Aorta (tissue), 5 donors: ENCODE results near the gene MED13L. TPM values are rescaled to one million over a fixed set of nuclear protein-coding genes. Genes with fewer than 3 reads are reported as not detected.

Source experiments
- ATAC-seq: fragments of 200-7000 bp; cut with Tn5 transposase; one replicate; pipeline ENCODE4 v1.9.1; 2022; ENCODE audit warnings: moderate library complexity; ENCODE audit not compliant: low FRiP score
- DNase-seq, 2 donors: peaks; one replicate each; pipeline ENCODE4 v3.0.0-alpha.2; 2020
- H3K27ac ChIP-seq, 2 donors: one replicate each; pipeline ENCODE4 v1.5.1; 2013; ENCODE audit warnings: low read length in 2 of 2, mild to moderate bottlenecking in 2 of 2, moderate library complexity in 2 of 2, control low read depth in 1 of 2, inconsistent platforms in 1 of 2, low read depth in 1 of 2
- H3K27me3 ChIP-seq, 2 donors: one replicate each; pipeline ENCODE4 v1.6.1; 2013; ENCODE audit warnings: control low read depth in 1 of 2, low read length in 1 of 2, mild to moderate bottlenecking in 1 of 2, moderate library complexity in 1 of 2; ENCODE audit not compliant: insufficient read depth in 2 of 2, control insufficient read depth in 1 of 2
- H3K36me3 ChIP-seq, 2 donors: one replicate each; pipeline ENCODE4 v1.6.1; 2013; ENCODE audit warnings: control low read depth in 1 of 2, low read length in 1 of 2, mild to moderate bottlenecking in 1 of 2; ENCODE audit not compliant: insufficient read depth in 2 of 2, control insufficient read depth in 1 of 2
- H3K4me1 ChIP-seq, 2 donors: one replicate each; pipeline ENCODE4 v1.6.1; 2013; ENCODE audit warnings: low read length in 2 of 2, control low read depth in 1 of 2, mild to moderate bottlenecking in 1 of 2, moderate library complexity in 1 of 2; ENCODE audit not compliant: insufficient read depth in 2 of 2, control insufficient read depth in 1 of 2
- H3K4me3 ChIP-seq, 2 donors: one replicate each; pipeline ENCODE4 v1.5.1; 2013; ENCODE audit warnings: low read length in 2 of 2, control low read depth in 1 of 2, mild to moderate bottlenecking in 1 of 2
- H3K9me3 ChIP-seq: one replicate; pipeline ENCODE4 v1.6.1; 2013; ENCODE audit warnings: mild to moderate bottlenecking, low read length; ENCODE audit not compliant: control insufficient read depth
- WGBS, 2 donors: extraction: QIAGEN DNeasy Blood & Tissue Kit; methylation state at CpG; one replicate each; pipeline ENCODE4 v1.1.7; 2013; 5-methylcytosine and 5-hydroxymethylcytosine counted together
- intact Hi-C, 2 donors: fragments of 100-400 bp; cut with DNase I; formaldehyde crosslinking; loops; one replicate each; pipeline versions ENCODE4 v1.14.2 to v1.15.0; 2022
- polyA plus RNA-seq, 2 donors: library from polyadenylated mRNA; stranded (reverse); fragments of 200-250 nt; gene quantifications; one replicate each; pipeline ENCODE4 v1.2.3, GENCODE V29; 2013
- total RNA-seq, 2 donors: library from RNA; stranded (reverse); fragmentation: NEBNext Ultra II Directional; extraction: Animal tissue kit (Norgen Biotek cat#: 25700); gene quantifications; one replicate each; pipeline ENCODE4 v1.2.1, GENCODE V29; 2021
- donor health status: healthy with polysubstance abuse.
- donor health status: Bipolar disorder and iron deficiency.
- donor health status: DM: no; HTN: no; CAD: no.
- donor health status: DM: no; HTN: no; CAD: no.
- donor health status: DM: yes; HTN: yes; CAD: no.

MED13L gene
- total and polyA plus RNA-seq, 4 donors = 16.7 to 215 (median 114) TPM

DNA sequence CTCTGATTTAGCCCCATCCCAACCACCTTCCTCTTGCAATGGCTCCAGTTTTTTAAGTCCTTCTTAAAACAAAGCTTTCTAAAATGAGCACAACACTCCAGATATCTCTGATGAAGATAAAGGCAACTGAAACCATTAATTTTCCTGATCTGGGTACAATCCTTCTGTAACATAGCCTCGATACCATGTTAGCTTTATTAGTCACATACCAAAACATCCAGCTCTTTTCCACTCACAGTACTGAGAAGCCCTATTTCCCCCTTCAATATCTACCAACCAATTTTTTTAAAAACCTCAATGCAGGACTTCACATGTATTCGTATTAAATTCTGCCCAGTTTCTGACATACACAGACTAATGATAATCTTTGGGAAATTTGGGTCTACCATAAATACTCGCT, 105.9 kb downstream of the MED13L start:
- Histone ChIP-seq H3K4me3 (no peak overlapping the region), H3K27me3 (no peaks in the 10 kb centered on the region), H3K27ac (no peak overlapping the region), H3K36me3 (no peaks in the 10 kb centered on the region), H3K4me1 (peaks cover 2 to 3% of the 10 kb centered on the region in 2 donors), H3K9me3 (no peaks in the 10 kb centered on the region)
- WGBS, 2 donors = 24 to 34% methylated on average over 3 of the region's 3 CpGs
- intact Hi-C loops = no loop called here
- DNase-seq (no peak), ATAC-seq (no peak)

DNA sequence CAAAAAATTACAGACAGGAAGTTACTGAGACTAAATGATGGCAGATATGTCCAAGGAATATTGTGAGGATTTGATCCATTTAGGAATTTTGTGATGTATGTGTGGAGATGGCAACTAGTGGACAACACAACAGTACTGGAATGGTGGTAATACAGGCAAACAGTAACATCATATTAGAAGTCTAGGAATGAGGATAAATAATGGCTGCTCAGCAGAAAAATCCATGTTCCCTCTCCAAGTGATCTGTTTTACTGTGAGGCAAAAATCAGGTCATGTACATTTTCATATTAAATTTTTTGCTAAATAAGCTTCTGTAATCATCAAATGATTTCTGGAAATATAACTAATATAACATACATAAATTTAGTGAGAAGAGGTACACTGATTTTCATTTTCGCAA, 108.4 kb downstream of the MED13L start:
- Histone ChIP-seq H3K27ac (no peak overlapping the region), H3K4me3 (no peak overlapping the region), H3K36me3 (no peaks in the 10 kb centered on the region), H3K4me1 (peaks cover 4 to 15% of the 10 kb centered on the region in 2 donors), H3K27me3 (no peaks in the 10 kb centered on the region), H3K9me3 (no peaks in the 10 kb centered on the region)
- 98 to 100% methylated on average over 1 of the region's 1 CpG for WGBS, 2 donors
- intact Hi-C loops = no loop called here
- DNase-seq = no peak
- ATAC-seq = no peak

- intact Hi-C loops = no loop called here
- Histone ChIP-seq H3K27ac (peak overlapping the region; percentile 29 to 81), H3K4me3 (no peak overlapping the region), H3K27me3 (no peaks in the 10 kb centered on the region), H3K9me3 (no peaks in the 10 kb centered on the region), H3K36me3 (no peaks in the 10 kb centered on the region), H3K4me1 (peaks cover 2 to 15% of the 10 kb centered on the region in 2 donors)
- 11 to 12% methylated on average over 5 of the region's 5 CpGs for WGBS, 2 donors
- DNase-seq (peak in 1 of 2 donors; percentile 55), ATAC-seq (peak; percentile 46)
Measured at GRCh38 chr12:116166306-116166705, 111.2 kb downstream of the MED13L start.

GRCh38 chr12:116165036-116165425, 112.5 kb downstream of the MED13L start:
- ATAC-seq = peak; percentile 39
- intact Hi-C loops = no loop called here
- no peaks in the 10 kb centered on the region for H3K36me3 ChIP-seq
- WGBS, 2 donors = 43 to 47% methylated on average over 4 of the region's 4 CpGs
- H3K27me3 ChIP-seq = no peaks in the 10 kb centered on the region
- no peak for DNase-seq
- no peak overlapping the region for H3K4me3 ChIP-seq
- no peak overlapping the region for H3K27ac ChIP-seq
- peaks cover 5 to 15% of the 10 kb centered on the region in 2 donors for H3K4me1 ChIP-seq
- no peaks in the 10 kb centered on the region for H3K9me3 ChIP-seq

- H3K4me1 ChIP-seq = peaks cover 5 to 15% of the 10 kb centered on the region in 2 donors
Measured at GRCh38 chr12:116164250-116165035, 113.0 kb downstream of the MED13L start.

DNA sequence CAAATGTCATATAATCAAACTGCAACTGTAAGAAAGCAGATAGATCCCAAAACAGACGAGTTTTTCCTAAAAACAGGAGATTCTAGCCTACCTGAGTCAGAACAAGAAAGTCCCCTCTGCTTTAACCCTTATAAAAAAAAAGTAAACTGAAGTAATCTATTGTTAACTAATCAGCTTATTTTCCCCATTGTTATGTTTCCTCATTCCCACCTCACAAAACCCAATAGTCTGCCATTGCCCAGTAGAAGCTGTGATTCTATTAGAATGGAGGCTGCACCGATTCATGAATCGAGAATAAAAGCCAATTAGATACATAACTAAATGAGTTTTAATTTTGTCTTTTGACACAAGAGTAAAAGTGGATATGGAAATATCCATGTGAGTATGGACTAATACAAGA, 115.4 kb downstream of the MED13L start:
- Histone ChIP-seq H3K4me1 (peaks cover 9 to 21% of the 10 kb centered on the region in 2 donors), H3K27me3 (no peaks in the 10 kb centered on the region), H3K27ac (no peak overlapping the region), H3K9me3 (no peaks in the 10 kb centered on the region), H3K4me3 (no peak overlapping the region), H3K36me3 (no peaks in the 10 kb centered on the region)
- intact Hi-C loops = no loop called here
- DNase-seq = no peak
- 87 to 89% methylated on average over 3 of the region's 3 CpGs for WGBS, 2 donors
- ATAC-seq = no peak

More at GRCh38 chr12:116164250-116165035, 113.0 kb downstream of the MED13L start:
- no peak for DNase-seq
- WGBS, 2 donors = 27 to 31% methylated on average over 3 of the region's 3 CpGs
- no peak for ATAC-seq
- Histone ChIP-seq H3K4me3 (no peak overlapping the region), H3K36me3 (no peaks in the 10 kb centered on the region), H3K27ac (no peak overlapping the region), H3K27me3 (no peaks in the 10 kb centered on the region), H3K9me3 (no peaks in the 10 kb centered on the region)
- intact Hi-C loops = no loop called here

GRCh38 chr12:116161588-116161987, 115.9 kb downstream of the MED13L start:
- ATAC-seq (no peak), DNase-seq (no peak)
- Histone ChIP-seq H3K4me3 (no peak overlapping the region), H3K27ac (no peak overlapping the region), H3K4me1 (peaks cover 9 to 21% of the 10 kb centered on the region in 2 donors), H3K36me3 (no peaks in the 10 kb centered on the region), H3K27me3 (no peaks in the 10 kb centered on the region), H3K9me3 (no peaks in the 10 kb centered on the region)
- 83 to 94% methylated on average over 4 of the region's 4 CpGs for WGBS, 2 donors
- intact Hi-C loops = no loop called here

DNA sequence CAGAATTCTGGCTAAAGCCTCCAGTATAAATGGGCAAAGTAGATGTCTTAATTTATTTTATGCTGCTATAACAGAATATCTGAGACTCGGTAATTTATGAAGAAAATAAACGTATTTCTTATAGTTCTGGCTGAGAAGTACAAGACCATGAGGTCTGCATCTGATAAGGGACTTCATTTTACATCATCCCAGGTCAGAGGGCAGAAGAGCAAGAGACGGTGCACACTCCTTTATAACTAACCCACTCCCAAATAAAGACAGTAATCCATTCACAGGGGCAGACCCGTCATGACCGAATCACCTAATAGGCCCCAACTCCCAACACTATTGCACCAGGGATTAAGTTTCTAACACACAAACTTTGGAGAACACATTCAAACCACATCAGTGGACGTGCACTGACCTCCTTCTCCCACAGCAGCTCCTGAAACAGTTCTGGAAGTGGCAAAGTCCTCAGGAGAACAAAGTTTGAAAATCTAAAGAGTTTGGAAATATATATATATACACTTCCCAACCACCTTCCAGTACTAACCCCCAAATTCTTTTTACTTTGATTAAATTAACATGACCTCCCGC, 116.5 kb downstream of the MED13L start:
- 64 to 69% methylated on average over 7 of the region's 7 CpGs for WGBS, 2 donors
- intact Hi-C loops = no loop called here

DNA sequence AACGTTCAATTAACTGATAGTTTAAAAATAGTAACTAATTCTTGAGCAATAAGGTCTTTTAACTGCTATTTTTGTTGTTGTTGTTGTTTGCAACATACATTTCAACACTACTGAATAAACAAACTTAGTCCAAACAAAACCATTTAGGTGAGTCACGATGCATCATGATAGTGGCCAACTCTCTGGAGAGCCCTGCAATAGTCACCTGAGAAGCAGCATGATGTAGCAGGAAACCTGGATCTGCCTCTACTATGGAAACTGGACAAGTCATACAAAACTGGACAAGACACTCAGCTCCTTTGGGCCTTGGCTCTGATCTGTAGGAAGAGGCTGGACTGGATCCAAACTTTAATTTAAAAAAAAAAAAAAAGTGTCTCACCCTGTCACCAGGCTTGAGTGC, 117.3 kb downstream of the MED13L start:
- ATAC-seq = no peak
- no peak for DNase-seq
- peaks cover 7 to 12% of the 10 kb centered on the region in 2 donors for H3K4me1 ChIP-seq

More for the DNA sequence above, 116.5 kb downstream of the MED13L start:
- H3K4me1 ChIP-seq = peaks cover 9 to 19% of the 10 kb centered on the region in 2 donors
- ATAC-seq = no peak
- DNase-seq = no peak
- H3K4me3 ChIP-seq = no peak overlapping the region
- no peak overlapping the region for H3K27ac ChIP-seq
- H3K36me3 ChIP-seq = no peaks in the 10 kb centered on the region
- H3K9me3 ChIP-seq = no peaks in the 10 kb centered on the region
- H3K27me3 ChIP-seq = no peaks in the 10 kb centered on the region

More for the DNA sequence above, 117.3 kb downstream of the MED13L start:
- no peaks in the 10 kb centered on the region for H3K36me3 ChIP-seq
- H3K4me3 ChIP-seq = no peak overlapping the region
- no peaks in the 10 kb centered on the region for H3K9me3 ChIP-seq
- WGBS, 2 donors = 63 to 67% methylated on average over 2 of the region's 2 CpGs
- intact Hi-C loops = no loop called here
- no peak overlapping the region for H3K27ac ChIP-seq
- no peaks in the 10 kb centered on the region for H3K27me3 ChIP-seq
